Caki2 (cell line): ENCODE results near the gene MTHFD1L. TPM values are rescaled to one million over a fixed set of nuclear protein-coding genes. Genes with fewer than 3 reads are reported as not detected.
A peak's percentile ranks its signal among the peaks of the same experiment; 100 is the strongest.
"Not testable (repeated sequence)": the region's sequence is repeated elsewhere in the genome, so short reads cannot be mapped to it uniquely, and the experiment has no call there.

Experiments
- DNase-seq: peaks from one replicate; pipeline ENCODE4 v3.0.0-alpha.2; 2015; ENCODE audit warnings: low read depth
- in situ Hi-C: cut with HindIII; loops from 2 replicates; pipeline ENCODE4 v1.10.0; 2016; ENCODE audit warnings: low sequenced_read_pairs, low pct_unique_long_range_greater_than_20kb, mixed read lengths
- total RNA-seq: library from RNA; depleted of rRNA; stranded (reverse); fragments of >200 nt; shearing (Covaris generic); gene quantifications from 2 replicates; pipeline ENCODE4 v1.2.3, GENCODE V29; 2014; ENCODE audit warnings: low replicate concordance; rRNA removed

The MTHFD1L gene
- total RNA-seq = 48.6 and 63.2 TPM in 2 replicates

GRCh38 chr6:150865406-150866146, at the start of gene MTHFD1L:
MTHFD1L (plus strand) TSS chr6:150865702; CDS start chr6:150865823, 121 bp downstream.
- peak; percentile 80 for DNase-seq
- in situ Hi-C loops = no loop called here

GRCh38 chr6:150816554-150816953, 48.9 kb upstream of the MTHFD1L start:
- DNase-seq, in situ Hi-C loops: not testable (repeated sequence)

GRCh38 chr6:150822932-150823331, 42.6 kb upstream of the MTHFD1L start:
- DNase-seq = no peak
- in situ Hi-C loops = no loop called here

GRCh38 chr6:150826788-150827187, 38.7 kb upstream of the MTHFD1L start:
- no peak for DNase-seq
- in situ Hi-C loops = no loop called here

GRCh38 chr6:150828107-150828506, 37.4 kb upstream of the MTHFD1L start:
- DNase-seq, in situ Hi-C loops: not testable (repeated sequence)

- in situ Hi-C loops = no loop called here
- DNase-seq = no peak
Observed at GRCh38 chr6:150830439-150831165, 34.9 kb upstream of the MTHFD1L start.

GRCh38 chr6:150831577-150831976, 33.9 kb upstream of the MTHFD1L start:
- DNase-seq = no peak
- in situ Hi-C loops = no loop called here

- in situ Hi-C loops = no loop called here
Observed at GRCh38 chr6:150835620-150836019, 29.9 kb upstream of the MTHFD1L start.

GRCh38 chr6:150840185-150840584, 25.3 kb upstream of the MTHFD1L start:
- no peak for DNase-seq
- in situ Hi-C loops = no loop called here

More at GRCh38 chr6:150835620-150836019, 29.9 kb upstream of the MTHFD1L start:
- DNase-seq = no peak

GRCh38 chr6:150841189-150841588, 24.3 kb upstream of the MTHFD1L start:
- in situ Hi-C loops = no loop called here
- no peak for DNase-seq

GRCh38 chr6:150841697-150842096, 23.8 kb upstream of the MTHFD1L start:
- no peak for DNase-seq
- in situ Hi-C loops = no loop called here

GRCh38 chr6:150844371-150844770, 21.1 kb upstream of the MTHFD1L start:
- DNase-seq = no peak
- in situ Hi-C loops = no loop called here

GRCh38 chr6:150846641-150847040, 18.9 kb upstream of the MTHFD1L start:
- no peak for DNase-seq
- in situ Hi-C loops = no loop called here

- in situ Hi-C loops = no loop called here
- no peak for DNase-seq
Observed at GRCh38 chr6:150848400-150848799, 17.1 kb upstream of the MTHFD1L start.

- in situ Hi-C loops, DNase-seq: not testable (repeated sequence)
Observed at GRCh38 chr6:150854392-150854791, 11.1 kb upstream of the MTHFD1L start.

- in situ Hi-C loops, DNase-seq: not testable (repeated sequence)
Observed at GRCh38 chr6:150855171-150855570, 10.3 kb upstream of the MTHFD1L start.

GRCh38 chr6:150857062-150857944, 8.2 kb upstream of the MTHFD1L start:
- in situ Hi-C loops = no loop called here
- DNase-seq = peak; percentile 87

- in situ Hi-C loops = no loop called here
- DNase-seq = no peak
Observed at GRCh38 chr6:150857945-150858308, 7.6 kb upstream of the MTHFD1L start.
